HG03457 (cell line): ENCODE measurements around the gene METRNL.

Experiments used
- ATAC-seq: cut with Tn5 transposase; IDR thresholded peaks from one replicate; pipeline ENCODE4 v1.9.1; 2021; ENCODE audit warnings: moderate number of reproducible peaks; ENCODE audit not compliant: unreplicated experiment

Gene METRNL

GRCh38 chr17:83078378-83079351 lies 744 bp upstream of the METRNL start:
- no peak for ATAC-seq

GRCh38 chr17:83079766-83080578 lies 563 bp downstream of the METRNL start:
- ATAC-seq: no peak

- ATAC-seq: no peak
These were observed 1.1 kb downstream of the METRNL start for GRCh38 chr17:83080579-83080857.

GRCh38 chr17:83080858-83081683 lies 1.7 kb downstream of the METRNL start:
- ATAC-seq: no peak

- no peak for ATAC-seq
These were observed 2.3 kb downstream of the METRNL start for GRCh38 chr17:83081684-83082201.

GRCh38 chr17:83082424-83082823 lies 3.0 kb downstream of the METRNL start:
- ATAC-seq: no peak

- no peak for ATAC-seq
These were observed 3.5 kb downstream of the METRNL start for GRCh38 chr17:83082909-83083367.

GRCh38 chr17:83083368-83084201 lies 4.2 kb downstream of the METRNL start:
- ATAC-seq: no peak

- no peak for ATAC-seq
These were observed 4.8 kb downstream of the METRNL start for GRCh38 chr17:83084214-83084613.

GRCh38 chr17:83084621-83085056 lies 5.2 kb downstream of the METRNL start:
- no peak for ATAC-seq

GRCh38 chr17:83085103-83085502 lies 5.7 kb downstream of the METRNL start:
- ATAC-seq: no peak

GRCh38 chr17:83085526-83086198 lies 6.3 kb downstream of the METRNL start:
- no peak for ATAC-seq

GRCh38 chr17:83086199-83086880 lies 6.9 kb downstream of the METRNL start:
- ATAC-seq: no peak

- no peak for ATAC-seq
These were observed 7.7 kb downstream of the METRNL start for GRCh38 chr17:83086907-83087787.

- no peak for ATAC-seq
These were observed 8.5 kb downstream of the METRNL start for GRCh38 chr17:83087788-83088360.

GRCh38 chr17:83088451-83088850 lies 9.0 kb downstream of the METRNL start:
- no peak for ATAC-seq

GRCh38 chr17:83088909-83089308 lies 9.5 kb downstream of the METRNL start:
- no peak for ATAC-seq
